K562 (cell line): ENCODE measurements around the gene CSKMT. TPM values are rescaled to one million over a fixed set of nuclear protein-coding genes. Genes with fewer than 3 reads are reported as not detected.

Source experiments
- MAFG ChIP-seq: fragments of 450-650 bp; conservative IDR thresholded peaks from 2 replicates; pipeline ENCODE4 v1.6.1; 2016; ENCODE audit warnings: missing genetic modification characterization, missing compliant biosample characterization
- YY1 ChIP-seq, 3 experiments: IDR thresholded peaks; 2 replicates each; pipeline ENCODE4 v1.6.1; 2011; ENCODE audit warnings: low read length in 2 of 3, mild to moderate bottlenecking in 2 of 3, moderate library complexity in 2 of 3, borderline replicate concordance in 1 of 3, control low read depth in 1 of 3, low read depth in 1 of 3; ENCODE audit not compliant: insufficient read depth in 3 of 3, insufficient replicate concordance in 2 of 3, control insufficient read depth in 1 of 3, insufficient read length in 1 of 3; ENCODE audit errors: extremely low read depth in 1 of 3
- polyA plus RNA-seq, 8 experiments: library from polyadenylated mRNA; depleted of rRNA in 4 of 8; stranded (reverse) in 5 of 8; unstranded in 3 of 8; fragments of >200 nt; fragmentation: Nextera tagmentation in 2 of 8; fragmentation: Illumina TruSeq in 1 of 8; extraction: Ambion mirVana in 2 of 8; extraction: Trizol in 1 of 8; gene quantifications; 2 replicates each; pipeline versions ENCODE4 v1.2.1 to v1.2.3, GENCODE V29; 2011 to 2014; ENCODE audit warnings: inconsistent platforms in 1 of 8, missing spikeins in 1 of 8
- total RNA-seq, 7 experiments: library from RNA; depleted of rRNA in 6 of 7; stranded (reverse); fragments of >200 nt in 6 of 7; fragmentation: Illumina TruSeq in 2 of 7; extraction: Trizol in 2 of 7; gene quantifications; 2 replicates each; pipeline versions ENCODE4 v1.2.1 to v1.2.3, GENCODE V29; 2011 to 2021; ENCODE audit warnings: low replicate concordance in 1 of 7
- TF ChIP-seq, protein P1 (sequence below): IDR thresholded peaks from 2 replicates; pipeline ENCODE4 v1.6.1; 2016; ENCODE audit warnings: missing genetic modification characterization, missing compliant biosample characterization
- TF ChIP-seq, protein P2 (sequence below), 2 experiments: fragments of 450-650 bp in 1 of 2; sonication (generic) in 1 of 2; formaldehyde crosslinking in 1 of 2; IDR thresholded peaks; 2 replicates each; pipeline versions ENCODE4 v1.7.1 to v1.9.0; 2016 to 2022; ENCODE audit warnings: inconsistent platforms in 1 of 2, mild to moderate bottlenecking in 1 of 2, missing genetic modification reagents in 1 of 2
- TF ChIP-seq, protein P3 (sequence below): fragments of 450-650 bp; formaldehyde crosslinking; IDR thresholded peaks from 2 replicates; pipeline ENCODE4 v1.4.0; 2022; ENCODE audit warnings: missing genetic modification characterization
- TF ChIP-seq, protein P4 (sequence below): fragments of 200-800 bp; sonication (Bioruptor generic); IDR thresholded peaks from 2 replicates; pipeline ENCODE4 v1.6.1; 2016; ENCODE audit warnings: missing genetic modification characterization, missing compliant biosample characterization

The CSKMT gene
- total and polyA plus RNA-seq, 9 of the 15 experiments (the other 6 are each of a cell fraction or from before 2014, with no cell fraction given), result 10.3 to 108 (median 27.2) TPM

DNA sequence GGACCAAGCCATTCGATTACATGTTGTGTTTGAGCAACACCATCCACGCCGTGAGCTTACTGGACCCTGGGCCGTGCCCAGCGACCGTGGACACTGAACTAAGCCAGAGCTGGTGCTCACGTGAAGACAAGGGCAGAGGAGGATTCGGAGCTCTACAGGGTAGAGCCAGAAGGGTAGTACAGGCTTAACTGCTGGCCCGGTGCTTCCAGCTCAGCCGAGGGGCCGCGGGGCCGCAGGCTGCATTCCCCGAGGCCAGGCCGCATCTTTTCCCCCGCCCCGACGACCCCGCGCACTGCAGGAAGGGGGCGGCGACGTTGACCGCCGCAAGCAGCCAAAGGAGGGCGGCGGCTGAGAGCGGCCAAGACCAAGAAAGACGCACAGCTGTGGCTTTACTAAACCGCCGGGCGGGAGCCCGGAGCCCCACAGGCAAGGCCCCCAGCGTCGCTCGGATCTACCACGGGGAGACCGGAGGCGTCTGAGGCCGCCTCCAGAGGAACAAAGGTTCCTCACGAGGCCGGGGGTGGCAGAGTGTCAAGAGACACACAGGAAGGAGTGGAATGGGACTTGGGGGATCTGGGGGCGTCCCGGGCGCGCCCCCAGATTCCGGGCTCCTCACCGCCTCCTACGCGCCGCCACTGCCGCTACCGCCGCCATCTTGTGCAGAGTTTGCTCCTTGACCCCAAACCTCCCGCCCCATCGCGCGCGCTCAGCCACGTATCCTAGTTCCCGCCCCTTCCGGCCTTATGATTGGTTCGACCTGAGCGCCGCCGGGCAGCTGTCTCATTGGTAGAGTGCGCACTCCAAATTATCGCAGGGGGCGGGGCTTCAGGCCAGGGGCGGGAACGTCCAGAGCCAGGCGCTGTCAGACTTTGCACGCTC, 18.9 kb upstream of the CSKMT start, which contains the start of gene GANAB (continued):
- TF ChIP-seq, protein P1, sequence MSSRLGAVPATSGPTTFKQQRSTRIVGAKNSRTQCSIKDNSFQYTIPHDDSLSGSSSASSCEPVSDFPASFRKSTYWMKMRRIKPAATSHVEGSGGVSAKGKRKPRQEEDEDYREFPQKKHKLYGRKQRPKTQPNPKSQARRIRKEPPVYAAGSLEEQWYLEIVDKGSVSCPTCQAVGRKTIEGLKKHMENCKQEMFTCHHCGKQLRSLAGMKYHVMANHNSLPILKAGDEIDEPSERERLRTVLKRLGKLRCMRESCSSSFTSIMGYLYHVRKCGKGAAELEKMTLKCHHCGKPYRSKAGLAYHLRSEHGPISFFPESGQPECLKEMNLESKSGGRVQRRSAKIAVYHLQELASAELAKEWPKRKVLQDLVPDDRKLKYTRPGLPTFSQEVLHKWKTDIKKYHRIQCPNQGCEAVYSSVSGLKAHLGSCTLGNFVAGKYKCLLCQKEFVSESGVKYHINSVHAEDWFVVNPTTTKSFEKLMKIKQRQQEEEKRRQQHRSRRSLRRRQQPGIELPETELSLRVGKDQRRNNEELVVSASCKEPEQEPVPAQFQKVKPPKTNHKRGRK (tag), result no peak
- TF ChIP-seq, protein P2, sequence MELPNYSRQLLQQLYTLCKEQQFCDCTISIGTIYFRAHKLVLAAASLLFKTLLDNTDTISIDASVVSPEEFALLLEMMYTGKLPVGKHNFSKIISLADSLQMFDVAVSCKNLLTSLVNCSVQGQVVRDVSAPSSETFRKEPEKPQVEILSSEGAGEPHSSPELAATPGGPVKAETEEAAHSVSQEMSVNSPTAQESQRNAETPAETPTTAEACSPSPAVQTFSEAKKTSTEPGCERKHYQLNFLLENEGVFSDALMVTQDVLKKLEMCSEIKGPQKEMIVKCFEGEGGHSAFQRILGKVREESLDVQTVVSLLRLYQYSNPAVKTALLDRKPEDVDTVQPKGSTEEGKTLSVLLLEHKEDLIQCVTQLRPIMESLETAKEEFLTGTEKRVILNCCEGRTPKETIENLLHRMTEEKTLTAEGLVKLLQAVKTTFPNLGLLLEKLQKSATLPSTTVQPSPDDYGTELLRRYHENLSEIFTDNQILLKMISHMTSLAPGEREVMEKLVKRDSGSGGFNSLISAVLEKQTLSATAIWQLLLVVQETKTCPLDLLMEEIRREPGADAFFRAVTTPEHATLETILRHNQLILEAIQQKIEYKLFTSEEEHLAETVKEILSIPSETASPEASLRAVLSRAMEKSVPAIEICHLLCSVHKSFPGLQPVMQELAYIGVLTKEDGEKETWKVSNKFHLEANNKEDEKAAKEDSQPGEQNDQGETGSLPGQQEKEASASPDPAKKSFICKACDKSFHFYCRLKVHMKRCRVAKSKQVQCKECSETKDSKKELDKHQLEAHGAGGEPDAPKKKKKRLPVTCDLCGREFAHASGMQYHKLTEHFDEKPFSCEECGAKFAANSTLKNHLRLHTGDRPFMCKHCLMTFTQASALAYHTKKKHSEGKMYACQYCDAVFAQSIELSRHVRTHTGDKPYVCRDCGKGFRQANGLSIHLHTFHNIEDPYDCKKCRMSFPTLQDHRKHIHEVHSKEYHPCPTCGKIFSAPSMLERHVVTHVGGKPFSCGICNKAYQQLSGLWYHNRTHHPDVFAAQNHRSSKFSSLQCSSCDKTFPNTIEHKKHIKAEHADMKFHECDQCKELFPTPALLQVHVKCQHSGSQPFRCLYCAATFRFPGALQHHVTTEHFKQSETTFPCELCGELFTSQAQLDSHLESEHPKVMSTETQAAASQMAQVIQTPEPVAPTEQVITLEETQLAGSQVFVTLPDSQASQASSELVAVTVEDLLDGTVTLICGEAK (IDR thresholded peaks at IDR 0.05), result peak; percentile 74
- TF ChIP-seq, protein P2 (CRISPR knock-in tag; IDR thresholded peaks at IDR 0.05), result no peak
- TF ChIP-seq MAFG (tag) (no peak), YY1 (IDR thresholded peaks at IDR 0.05; ENCODE audit: borderline replicate concordance in 1 of 3, control insufficient read depth in 1 of 3, extremely low read depth in 1 of 3, insufficient read depth in 3 of 3, insufficient read length in 1 of 3, insufficient replicate concordance in 2 of 3, low read depth in 1 of 3, low read length in 2 of 3) (peak; percentile 93 to 98 (median 97))
- TF ChIP-seq, protein P3, sequence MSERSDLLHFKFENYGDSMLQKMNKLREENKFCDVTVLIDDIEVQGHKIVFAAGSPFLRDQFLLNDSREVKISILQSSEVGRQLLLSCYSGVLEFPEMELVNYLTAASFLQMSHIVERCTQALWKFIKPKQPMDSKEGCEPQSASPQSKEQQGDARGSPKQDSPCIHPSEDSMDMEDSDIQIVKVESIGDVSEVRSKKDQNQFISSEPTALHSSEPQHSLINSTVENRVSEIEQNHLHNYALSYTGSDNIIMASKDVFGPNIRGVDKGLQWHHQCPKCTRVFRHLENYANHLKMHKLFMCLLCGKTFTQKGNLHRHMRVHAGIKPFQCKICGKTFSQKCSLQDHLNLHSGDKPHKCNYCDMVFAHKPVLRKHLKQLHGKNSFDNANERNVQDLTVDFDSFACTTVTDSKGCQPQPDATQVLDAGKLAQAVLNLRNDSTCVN (CRISPR knock-in tag), result no peak
- TF ChIP-seq, protein P4, sequence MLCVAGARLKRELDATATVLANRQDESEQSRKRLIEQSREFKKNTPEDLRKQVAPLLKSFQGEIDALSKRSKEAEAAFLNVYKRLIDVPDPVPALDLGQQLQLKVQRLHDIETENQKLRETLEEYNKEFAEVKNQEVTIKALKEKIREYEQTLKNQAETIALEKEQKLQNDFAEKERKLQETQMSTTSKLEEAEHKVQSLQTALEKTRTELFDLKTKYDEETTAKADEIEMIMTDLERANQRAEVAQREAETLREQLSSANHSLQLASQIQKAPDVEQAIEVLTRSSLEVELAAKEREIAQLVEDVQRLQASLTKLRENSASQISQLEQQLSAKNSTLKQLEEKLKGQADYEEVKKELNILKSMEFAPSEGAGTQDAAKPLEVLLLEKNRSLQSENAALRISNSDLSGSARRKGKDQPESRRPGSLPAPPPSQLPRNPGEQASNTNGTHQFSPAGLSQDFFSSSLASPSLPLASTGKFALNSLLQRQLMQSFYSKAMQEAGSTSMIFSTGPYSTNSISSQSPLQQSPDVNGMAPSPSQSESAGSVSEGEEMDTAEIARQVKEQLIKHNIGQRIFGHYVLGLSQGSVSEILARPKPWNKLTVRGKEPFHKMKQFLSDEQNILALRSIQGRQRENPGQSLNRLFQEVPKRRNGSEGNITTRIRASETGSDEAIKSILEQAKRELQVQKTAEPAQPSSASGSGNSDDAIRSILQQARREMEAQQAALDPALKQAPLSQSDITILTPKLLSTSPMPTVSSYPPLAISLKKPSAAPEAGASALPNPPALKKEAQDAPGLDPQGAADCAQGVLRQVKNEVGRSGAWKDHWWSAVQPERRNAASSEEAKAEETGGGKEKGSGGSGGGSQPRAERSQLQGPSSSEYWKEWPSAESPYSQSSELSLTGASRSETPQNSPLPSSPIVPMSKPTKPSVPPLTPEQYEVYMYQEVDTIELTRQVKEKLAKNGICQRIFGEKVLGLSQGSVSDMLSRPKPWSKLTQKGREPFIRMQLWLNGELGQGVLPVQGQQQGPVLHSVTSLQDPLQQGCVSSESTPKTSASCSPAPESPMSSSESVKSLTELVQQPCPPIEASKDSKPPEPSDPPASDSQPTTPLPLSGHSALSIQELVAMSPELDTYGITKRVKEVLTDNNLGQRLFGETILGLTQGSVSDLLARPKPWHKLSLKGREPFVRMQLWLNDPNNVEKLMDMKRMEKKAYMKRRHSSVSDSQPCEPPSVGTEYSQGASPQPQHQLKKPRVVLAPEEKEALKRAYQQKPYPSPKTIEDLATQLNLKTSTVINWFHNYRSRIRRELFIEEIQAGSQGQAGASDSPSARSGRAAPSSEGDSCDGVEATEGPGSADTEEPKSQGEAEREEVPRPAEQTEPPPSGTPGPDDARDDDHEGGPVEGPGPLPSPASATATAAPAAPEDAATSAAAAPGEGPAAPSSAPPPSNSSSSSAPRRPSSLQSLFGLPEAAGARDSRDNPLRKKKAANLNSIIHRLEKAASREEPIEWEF (CRISPR knock-in tag), result no peak
